Adipose tissue (tissue), 3 donors: Measurements from ENCODE around the gene MRPS12. TPM values are rescaled to one million over a fixed set of nuclear protein-coding genes. Genes with fewer than 3 reads are reported as not detected.
"Not testable (repeated sequence)": the region's sequence is repeated elsewhere in the genome, so short reads cannot be mapped to it uniquely, and the experiment has no call there.

Experiments
- H3K27ac ChIP-seq: one replicate; pipeline ENCODE4 v1.5.1; 2013; ENCODE audit warnings: low read depth, low read length
- WGBS, 3 donors: extraction: QIAGEN DNeasy Blood & Tissue Kit; methylation state at CpG; one replicate each; pipeline ENCODE4 v1.1.7; 2013; 5-methylcytosine and 5-hydroxymethylcytosine counted together
- polyA plus RNA-seq, 3 donors: library from polyadenylated mRNA; stranded (reverse); fragments of 200-250 nt; gene quantifications; one replicate each; pipeline ENCODE4 v1.2.3, GENCODE V29; 2013
- donor health status: healthy with polysubstance abuse.
- donor health status: Bipolar disorder and iron deficiency.
- donor health status: healthy.

MRPS12 gene
- polyA plus RNA-seq = 10 to 100 TPM; 28.2 to 45.3 (median 35.4) TPM

DNA sequence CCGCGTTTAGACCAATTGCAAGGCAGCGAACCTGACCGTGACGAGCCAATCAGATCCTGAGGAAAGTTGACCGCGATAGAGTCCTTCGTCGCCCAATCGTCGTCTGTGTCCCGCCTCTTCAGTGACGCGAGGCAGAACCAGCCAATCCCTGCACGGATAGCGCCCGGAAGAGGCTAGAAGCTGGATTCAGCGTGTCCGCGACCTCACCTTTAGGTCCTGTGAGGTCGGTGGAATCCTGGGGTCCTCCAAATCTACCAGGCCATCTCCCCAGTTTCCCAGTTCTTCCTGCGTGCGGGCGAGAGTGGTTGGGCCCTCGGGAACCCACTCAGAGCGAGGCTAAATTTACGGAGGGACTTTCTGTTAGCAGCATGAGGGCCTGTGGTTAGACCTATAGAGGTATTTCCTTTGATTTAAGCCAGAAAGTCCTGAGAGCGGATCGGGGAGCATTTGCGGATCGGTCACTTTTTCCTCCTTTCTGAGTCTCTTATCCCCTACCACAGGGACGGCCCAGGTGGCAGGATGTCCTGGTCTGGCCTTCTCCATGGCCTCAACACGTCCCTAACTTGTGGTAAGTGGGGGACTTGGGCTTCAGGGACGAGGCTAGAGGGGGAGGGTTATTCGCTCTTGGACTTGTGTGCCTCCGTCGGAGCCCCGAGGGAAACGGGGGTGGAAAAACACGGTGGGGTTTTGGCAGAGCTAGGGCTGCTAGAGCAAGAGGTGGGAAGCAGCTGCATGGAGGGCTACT is at the start of gene MRPS12:
Gene MRPS12, plus strand, starts transcription at position 169 of the 745 bp plus-strand sequence. Its CDS starts 351 bp downstream, at position 520.
- WGBS, 3 donors = 0 to 1% (median 0%) methylated on average over 39 to 40 of the region's 40 CpGs
- peak within 1 kb of the TSS; percentile 26 for H3K27ac ChIP-seq

- H3K27ac ChIP-seq = no peak overlapping the region
- 93 to 96% (median 94%) methylated on average over 9 of the region's 9 CpGs for WGBS, 3 donors
Measured at GRCh38 chr19:38883286-38883685, 47.5 kb upstream of the MRPS12 start.

DNA sequence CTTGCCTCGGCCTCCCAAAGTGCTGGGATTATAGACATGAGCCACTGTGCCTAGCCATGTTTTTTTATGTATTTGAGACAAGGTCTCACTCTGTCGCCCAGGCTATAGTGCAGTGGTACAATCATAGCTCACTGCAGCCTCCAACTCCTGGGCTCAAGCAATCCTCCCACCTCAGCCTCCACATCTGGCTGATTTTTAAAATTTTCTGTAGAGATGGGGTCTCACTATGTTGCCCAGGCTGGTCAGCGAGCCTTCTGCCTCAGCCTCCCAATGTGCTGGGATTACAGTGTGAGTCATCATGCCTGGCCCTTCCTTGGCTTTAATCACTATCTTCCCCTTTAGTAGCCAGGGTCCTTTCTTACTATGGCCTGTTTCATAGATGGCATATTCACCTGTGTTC is 46.1 kb upstream of the MRPS12 start:
- 96% methylated on average over 3 of the region's 3 CpGs for WGBS, 3 donors

GRCh38 chr19:38888876-38889275 is 41.9 kb upstream of the MRPS12 start:
- WGBS, 3 donors = 88 to 96% (median 90%) methylated on average over 17 of the region's 17 CpGs
- no peak overlapping the region for H3K27ac ChIP-seq

More for the DNA sequence above, 46.1 kb upstream of the MRPS12 start:
- not testable (repeated sequence) for H3K27ac ChIP-seq

GRCh38 chr19:38889803-38890202 is 40.9 kb upstream of the MRPS12 start:
- no peak overlapping the region for H3K27ac ChIP-seq
- 89 to 94% (median 93%) methylated on average over 8 of the region's 8 CpGs for WGBS, 3 donors

- H3K27ac ChIP-seq = no peak overlapping the region
Measured at GRCh38 chr19:38890686-38891085, 40.1 kb upstream of the MRPS12 start.

DNA sequence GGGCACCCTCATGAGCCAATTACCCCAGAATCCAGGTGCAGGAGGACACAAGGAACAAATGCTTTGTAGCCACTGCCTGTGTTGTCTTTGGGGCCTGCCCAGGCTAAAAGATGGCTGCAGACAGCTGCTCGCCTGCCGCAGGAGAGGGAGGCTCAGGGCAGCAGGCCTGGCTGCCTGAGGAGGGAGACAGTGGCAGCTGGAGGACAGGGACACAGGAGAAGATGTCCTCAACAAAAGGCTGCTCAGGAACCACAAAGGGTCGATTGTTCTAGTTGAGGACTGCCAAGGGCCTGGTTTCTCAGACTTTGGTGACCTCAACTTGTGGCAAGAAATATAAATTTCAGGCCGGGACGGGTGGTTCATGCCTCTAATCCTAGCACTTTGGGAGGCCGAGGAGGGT is 39.0 kb upstream of the MRPS12 start:
- 83 to 93% (median 92%) methylated on average over 6 of the region's 6 CpGs for WGBS, 3 donors
- H3K27ac ChIP-seq = no peak overlapping the region

GRCh38 chr19:38892841-38893240 is 37.9 kb upstream of the MRPS12 start:
- WGBS, 3 donors = 79 to 89% (median 81%) methylated on average over 5 of the region's 5 CpGs
- no peak overlapping the region for H3K27ac ChIP-seq

GRCh38 chr19:38893341-38893771 is 37.4 kb upstream of the MRPS12 start:
- 76 to 88% (median 82%) methylated on average over 14 of the region's 14 CpGs for WGBS, 3 donors
- H3K27ac ChIP-seq = no peak overlapping the region

- WGBS, 3 donors = 56 to 84% (median 56%) methylated on average over 9 of the region's 9 CpGs
- no peak overlapping the region for H3K27ac ChIP-seq
Measured at GRCh38 chr19:38894968-38895367, 35.8 kb upstream of the MRPS12 start.

DNA sequence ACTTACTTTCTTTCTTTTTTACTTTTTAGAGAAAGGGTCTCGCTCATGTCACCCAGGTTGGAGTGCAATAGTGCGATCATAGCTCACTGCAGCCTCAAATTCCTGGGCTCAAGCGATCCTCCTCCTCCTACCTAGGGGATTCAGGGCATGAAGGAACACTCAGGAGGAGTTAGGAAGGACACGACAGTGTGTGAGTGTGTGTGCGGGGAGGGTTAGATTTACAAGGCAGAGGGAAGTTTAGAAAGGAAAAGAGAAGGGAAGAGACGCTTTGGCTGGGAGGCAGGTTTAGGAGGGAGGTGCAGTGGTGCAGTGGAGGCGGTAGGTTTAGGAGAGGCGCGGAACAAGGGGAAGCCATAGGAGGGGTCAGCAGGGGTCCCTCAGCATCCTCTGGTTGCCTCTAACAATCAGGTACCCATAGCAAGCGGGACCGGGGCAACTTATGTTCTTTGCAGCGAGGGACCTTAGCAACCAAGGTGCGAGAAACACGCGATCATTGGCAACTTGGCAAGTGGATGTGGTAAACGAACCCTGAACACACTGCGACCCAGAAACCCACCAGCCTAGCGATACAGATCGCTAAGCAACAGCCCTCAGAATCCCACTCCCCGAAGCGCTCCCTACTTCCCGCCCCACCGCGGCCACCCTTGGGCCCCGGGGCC is 31.8 kb upstream of the MRPS12 start:
- peak overlapping the region; percentile 4 for H3K27ac ChIP-seq
- WGBS, 3 donors = 7 to 8% (median 7%) methylated on average over 23 to 25 of the region's 25 CpGs

DNA sequence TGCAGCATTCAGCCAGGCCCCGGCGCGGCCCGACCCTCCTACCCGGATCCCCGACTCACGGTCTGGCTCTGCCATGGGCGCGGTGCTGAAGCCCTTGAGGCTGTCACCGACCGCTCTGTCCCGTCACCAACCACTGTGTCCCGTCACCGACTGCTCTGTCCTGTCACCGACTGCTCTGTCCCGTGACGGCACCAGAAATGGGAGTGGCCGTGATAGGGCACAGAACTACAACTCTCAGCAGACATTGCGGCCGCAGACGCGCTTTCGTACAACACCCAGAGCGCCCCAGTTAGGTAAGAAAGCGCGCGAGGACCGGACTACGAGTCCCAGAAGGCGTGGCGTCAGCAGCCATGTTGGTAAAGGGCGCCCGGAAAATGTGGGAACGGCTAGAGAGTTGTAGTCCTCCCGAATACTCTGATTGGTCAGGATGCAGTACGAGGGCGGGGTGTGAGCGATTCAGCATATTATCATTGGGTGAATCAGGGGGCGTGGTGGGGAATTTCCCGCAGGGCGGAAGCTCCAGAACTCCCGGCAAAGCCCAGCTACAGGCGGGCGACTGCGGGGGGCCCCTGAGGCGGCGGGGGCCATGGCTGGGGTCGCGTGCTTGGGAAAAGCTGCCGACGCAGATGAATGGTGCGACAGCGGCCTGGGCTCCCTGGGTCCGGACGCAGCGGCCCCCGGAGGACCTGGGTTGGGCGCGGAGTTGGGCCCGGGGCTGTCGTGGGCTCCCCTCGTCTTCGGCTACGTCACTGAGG is 31.1 kb upstream of the MRPS12 start, which contains the start of the genes NFKBIB and SIRT2:
Gene NFKBIB, plus strand, starts transcription at position 523 of the 755 bp plus-strand sequence. Its CDS starts 64 bp downstream, at position 587.
Gene SIRT2, minus strand, starts transcription at position 172 of the 755 bp plus-strand sequence. Its CDS starts 97 bp downstream, at position 75.
- H3K27ac ChIP-seq = peak within 1 kb of the TSS; percentile 48
- 0% methylated on average over 63 to 64 of the region's 64 CpGs for WGBS, 3 donors

DNA sequence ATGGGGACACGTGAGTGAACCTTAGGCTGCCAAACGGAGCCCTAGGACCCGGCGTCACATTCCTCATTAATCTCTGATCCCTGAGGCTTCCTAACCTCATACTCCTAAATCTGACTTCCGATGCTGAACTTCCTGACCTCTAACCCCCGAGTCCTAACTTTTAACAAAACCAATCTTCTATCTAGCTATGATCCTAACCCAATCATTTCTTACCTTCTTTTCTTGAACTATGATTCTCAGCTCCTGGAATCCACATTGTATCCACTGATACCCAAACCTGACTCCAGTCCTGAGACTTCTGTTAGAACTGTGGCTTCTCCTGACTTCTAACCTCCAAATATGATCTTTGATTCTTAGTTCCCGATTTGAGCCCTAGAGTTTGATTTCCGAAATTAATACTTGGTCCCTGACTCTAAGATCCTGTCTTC is 30.5 kb upstream of the MRPS12 start:
- peak overlapping the region; percentile 48 for H3K27ac ChIP-seq
- WGBS, 3 donors = 2% methylated on average over 8 of the region's 8 CpGs

GRCh38 chr19:38900743-38901190 is 30.0 kb upstream of the MRPS12 start:
- H3K27ac ChIP-seq = no peak overlapping the region
- WGBS, 3 donors = 16 to 33% (median 31%) methylated on average over 3 of the region's 3 CpGs

- WGBS, 3 donors = 89 to 100% (median 98%) methylated on average over 1 of the region's 1 CpG
- H3K27ac ChIP-seq = no peak overlapping the region
Measured at GRCh38 chr19:38901683-38902082, 29.1 kb upstream of the MRPS12 start.

- H3K27ac ChIP-seq = no peak overlapping the region
- 86 to 88% (median 86%) methylated on average over 35 of the region's 35 CpGs for WGBS, 3 donors
Measured at GRCh38 chr19:38904581-38905539, 25.9 kb upstream of the MRPS12 start.

DNA sequence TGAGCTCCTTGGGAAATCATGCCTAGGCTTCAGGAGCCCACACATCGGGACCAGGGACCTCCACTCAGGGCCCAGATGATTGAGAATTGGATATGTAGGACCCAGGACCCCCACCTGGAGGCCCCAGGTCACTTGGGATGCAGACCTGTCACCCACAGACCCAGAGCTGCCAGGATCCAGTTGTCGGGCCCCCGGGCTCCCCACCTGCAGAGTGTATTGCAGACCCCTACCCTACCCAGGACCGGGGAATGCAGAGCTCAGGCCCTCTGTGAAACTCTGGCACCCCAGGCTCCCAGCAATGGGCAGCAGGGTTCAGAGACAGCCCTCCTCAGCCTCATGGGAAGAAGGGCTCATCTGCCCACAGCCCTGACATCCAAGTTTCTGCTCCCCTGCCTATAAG is 25.1 kb upstream of the MRPS12 start:
- H3K27ac ChIP-seq = no peak overlapping the region
- WGBS, 3 donors = 96 to 98% (median 96%) methylated on average over 4 of the region's 4 CpGs

DNA sequence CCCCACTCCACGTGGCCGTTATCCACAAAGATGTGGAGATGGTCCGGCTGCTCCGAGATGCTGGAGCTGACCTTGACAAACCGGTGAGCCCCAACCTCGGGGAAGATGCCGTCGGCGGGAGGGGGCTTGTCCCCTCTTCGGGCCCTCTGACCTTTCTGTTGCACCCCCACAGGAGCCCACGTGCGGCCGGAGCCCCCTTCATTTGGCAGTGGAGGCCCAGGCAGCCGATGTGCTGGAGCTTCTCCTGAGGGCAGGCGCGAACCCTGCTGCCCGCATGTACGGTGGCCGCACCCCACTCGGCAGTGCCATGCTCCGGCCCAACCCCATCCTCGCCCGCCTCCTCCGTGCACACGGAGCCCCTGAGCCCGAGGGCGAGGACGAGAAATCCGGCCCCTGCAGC is 23.5 kb upstream of the MRPS12 start:
- no peak overlapping the region for H3K27ac ChIP-seq
- WGBS, 3 donors = 93 to 95% (median 93%) methylated on average over 29 of the region's 29 CpGs
